ENCODE results near the gene PLCH2.

The PLCH2 gene

GRCh38 chr1:2517966-2518365 lies 41.9 kb downstream of the PLCH2 start:
- DNase-seq = no peak

GRCh38 chr1:2518528-2518927 lies 42.4 kb downstream of the PLCH2 start:
- DNase-seq = no peak

GRCh38 chr1:2519029-2519685 lies 43.1 kb downstream of the PLCH2 start:
- no peak for DNase-seq

GRCh38 chr1:2519729-2520128 lies 43.6 kb downstream of the PLCH2 start:
- DNase-seq = no peak

- DNase-seq = no peak
These were observed 44.1 kb downstream of the PLCH2 start for GRCh38 chr1:2520206-2520605.

- DNase-seq = no peak
These were observed 44.7 kb downstream of the PLCH2 start for GRCh38 chr1:2520806-2521205.

- no peak for DNase-seq
These were observed 46.1 kb downstream of the PLCH2 start for GRCh38 chr1:2522230-2522629.

- DNase-seq = no peak
These were observed 47.3 kb downstream of the PLCH2 start for GRCh38 chr1:2523191-2523890.

- DNase-seq = no peak
These were observed 48.0 kb downstream of the PLCH2 start for GRCh38 chr1:2523891-2524609.

GRCh38 chr1:2525572-2525919 lies 49.5 kb downstream of the PLCH2 start:
- no peak for DNase-seq

- peak; percentile 93 for DNase-seq
These were observed 50.1 kb downstream of the PLCH2 start, which contains the start of gene PANK4 for GRCh38 chr1:2525920-2526823. Gene PANK4, minus strand, starts transcription at chr1:2526596. Its CDS starts 9 bp downstream, at chr1:2526587.

- DNase-seq = peak; percentile 72
These were observed 50.9 kb downstream of the PLCH2 start for GRCh38 chr1:2526824-2527555.

- DNase-seq = no peak
These were observed 51.4 kb downstream of the PLCH2 start for GRCh38 chr1:2527556-2527860.

- no peak for DNase-seq
These were observed 51.9 kb downstream of the PLCH2 start for GRCh38 chr1:2528016-2528415.

- DNase-seq = no peak
These were observed 52.5 kb downstream of the PLCH2 start for GRCh38 chr1:2528611-2528965.

GRCh38 chr1:2528966-2529783 lies 53.1 kb downstream of the PLCH2 start:
- peak; percentile 48 for DNase-seq

- peak; percentile 34 for DNase-seq
These were observed 53.9 kb downstream of the PLCH2 start, which contains the start of gene HES5 for GRCh38 chr1:2529784-2530512. Gene HES5, minus strand, starts transcription at chr1:2530263. Its CDS starts 99 bp downstream, at chr1:2530164.

GRCh38 chr1:2530513-2531361 lies 54.6 kb downstream of the PLCH2 start:
- DNase-seq = no peak

- no peak for DNase-seq
These were observed 56.5 kb downstream of the PLCH2 start for GRCh38 chr1:2532485-2533160.

All from fibroblast of skin of back (primary cell).